Mesenteric fat pad (tissue), 1 donor: ENCODE results near the gene EMC9. TPM values are rescaled to one million over a fixed set of nuclear protein-coding genes. Genes with fewer than 3 reads are reported as not detected.

Experiments
- DNase-seq: peaks from one replicate; pipeline ENCODE4 v3.0.0-alpha.2; 2020; ENCODE audit warnings: low spot score
- total RNA-seq: library from RNA; stranded (reverse); fragmentation: NEBNext Ultra II Directional; extraction: Animal tissue kit (Norgen Biotek cat#: 25700); gene quantifications from one replicate; pipeline ENCODE4 v1.2.1, GENCODE V29; 2021
- donor health status: DM: yes; HTN: yes; CAD: no.

Gene EMC9
- total RNA-seq, 1 donor from 2014 or later = 15.5 TPM

- DNase-seq = no peak
Observed at GRCh38 chr14:24177041-24177825, 35.8 kb upstream of the EMC9 start.

GRCh38 chr14:24176599-24176998 lies 35.2 kb upstream of the EMC9 start:
- DNase-seq = no peak

- no peak for DNase-seq
Observed at GRCh38 chr14:24172871-24173281, 31.5 kb upstream of the EMC9 start.

DNA sequence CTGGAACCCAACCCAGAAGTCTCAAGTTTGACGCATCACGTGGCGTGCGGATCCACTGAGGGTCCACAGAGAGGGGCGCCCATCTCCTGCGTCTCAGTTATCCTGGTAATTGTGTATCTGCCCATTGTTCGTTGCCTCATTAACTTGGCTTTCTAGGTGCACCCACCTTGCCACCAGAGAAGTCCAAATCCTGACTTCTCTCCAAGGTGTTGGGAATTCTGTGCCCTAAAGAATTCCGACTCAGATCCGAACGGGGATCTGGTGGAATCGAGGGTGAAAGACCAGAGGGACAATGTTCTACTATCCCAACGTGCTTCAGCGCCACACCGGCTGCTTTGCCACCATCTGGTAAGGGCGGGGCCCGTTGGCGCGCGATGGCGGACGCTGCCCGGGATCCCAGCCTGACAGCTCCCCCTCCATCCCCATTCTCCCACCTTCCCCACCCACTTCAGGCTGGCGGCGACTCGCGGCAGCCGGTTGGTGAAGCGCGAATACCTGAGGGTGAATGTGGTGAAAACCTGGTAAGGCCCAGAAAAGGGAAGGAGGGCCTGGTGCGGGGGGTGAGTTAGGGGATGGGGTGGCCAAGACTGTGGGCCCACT lies 31.0 kb upstream of the EMC9 start:
- DNase-seq = no peak

DNA sequence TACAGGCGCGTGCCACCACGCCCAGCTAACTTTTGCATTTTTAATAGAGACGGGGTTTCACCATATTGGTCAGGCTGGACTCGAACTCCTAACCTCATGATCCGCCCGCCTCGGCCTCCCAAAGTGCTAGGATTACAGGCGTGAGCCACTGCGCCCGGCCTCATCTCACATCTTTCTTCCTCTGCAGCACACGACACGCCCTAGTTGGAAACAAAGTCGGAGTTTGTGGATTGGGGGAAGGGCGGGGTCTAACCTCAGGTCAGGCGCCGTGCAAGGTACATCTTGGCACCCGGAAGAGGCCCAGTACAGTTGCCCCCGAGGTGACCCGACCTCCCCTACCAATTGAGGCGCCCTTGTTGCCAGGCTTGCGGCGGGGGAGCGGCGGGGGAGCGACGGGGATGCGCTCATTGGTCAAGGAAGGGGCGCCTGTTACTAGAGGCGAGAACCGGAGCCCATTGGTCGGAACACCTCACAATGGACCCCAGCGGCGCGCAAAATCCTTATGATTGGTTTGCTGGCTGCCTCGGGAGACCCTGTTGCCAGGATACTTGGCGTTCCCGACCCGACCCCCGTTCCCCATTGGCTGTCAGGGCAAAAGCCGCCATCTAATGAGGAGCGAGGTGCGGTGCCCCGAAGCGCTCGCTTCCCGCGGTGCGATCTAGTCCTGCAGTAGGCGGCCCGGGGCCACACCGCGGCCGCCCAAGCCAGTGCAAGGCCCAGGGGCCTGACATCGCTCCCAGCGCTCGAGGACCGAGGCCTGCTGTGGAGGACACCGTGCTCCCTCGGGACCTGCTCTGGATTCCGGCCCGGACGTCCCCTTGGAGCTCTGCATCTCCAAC lies 30.2 kb upstream of the EMC9 start, which contains the start of gene REC8:
TSS of gene REC8 (plus strand) at position 659 of the 839 bp plus-strand sequence. CDS start 473 bp downstream, outside the sequence.
- DNase-seq = no peak

GRCh38 chr14:24167469-24168114 lies 26.2 kb upstream of the EMC9 start:
- no peak for DNase-seq

GRCh38 chr14:24165785-24166184 lies 24.4 kb upstream of the EMC9 start:
- no peak for DNase-seq

DNA sequence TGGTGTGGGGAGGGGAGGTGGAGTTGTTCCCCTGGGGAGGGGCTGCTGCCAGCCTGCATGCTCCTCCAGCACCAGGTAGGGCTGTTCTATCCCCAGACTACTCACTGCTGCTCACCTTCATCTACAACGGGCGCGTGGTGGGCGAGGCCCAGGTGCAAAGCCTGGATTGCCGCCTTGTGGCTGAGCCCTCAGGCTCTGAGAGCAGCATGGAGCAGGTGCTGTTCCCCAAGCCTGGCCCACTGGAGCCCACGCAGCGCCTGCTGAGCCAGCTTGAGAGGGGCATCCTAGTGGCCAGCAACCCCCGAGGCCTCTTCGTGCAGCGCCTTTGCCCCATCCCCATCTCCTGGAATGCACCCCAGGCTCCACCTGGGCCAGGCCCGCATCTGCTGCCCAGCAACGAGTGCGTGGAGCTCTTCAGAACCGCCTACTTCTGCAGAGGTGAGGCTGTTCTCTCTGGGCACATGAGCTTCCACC lies 23.2 kb upstream of the EMC9 start:
- DNase-seq = no peak

DNA sequence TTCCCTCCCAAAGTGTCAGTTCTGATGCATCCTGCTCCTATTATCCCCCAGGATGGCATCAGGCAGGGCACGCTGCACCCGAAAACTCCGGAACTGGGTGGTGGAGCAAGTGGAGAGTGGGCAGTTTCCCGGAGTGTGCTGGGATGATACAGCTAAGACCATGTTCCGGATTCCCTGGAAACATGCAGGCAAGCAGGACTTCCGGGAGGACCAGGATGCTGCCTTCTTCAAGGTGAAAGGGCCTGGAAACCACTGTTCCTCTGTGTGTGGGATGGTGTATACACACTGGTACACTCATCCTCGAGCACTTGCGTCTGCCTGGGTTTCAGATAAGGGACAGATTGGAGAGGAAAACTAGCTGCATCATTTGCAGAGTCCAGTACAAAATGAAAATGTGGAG lies 20.7 kb upstream of the EMC9 start:
- no peak for DNase-seq

DNA sequence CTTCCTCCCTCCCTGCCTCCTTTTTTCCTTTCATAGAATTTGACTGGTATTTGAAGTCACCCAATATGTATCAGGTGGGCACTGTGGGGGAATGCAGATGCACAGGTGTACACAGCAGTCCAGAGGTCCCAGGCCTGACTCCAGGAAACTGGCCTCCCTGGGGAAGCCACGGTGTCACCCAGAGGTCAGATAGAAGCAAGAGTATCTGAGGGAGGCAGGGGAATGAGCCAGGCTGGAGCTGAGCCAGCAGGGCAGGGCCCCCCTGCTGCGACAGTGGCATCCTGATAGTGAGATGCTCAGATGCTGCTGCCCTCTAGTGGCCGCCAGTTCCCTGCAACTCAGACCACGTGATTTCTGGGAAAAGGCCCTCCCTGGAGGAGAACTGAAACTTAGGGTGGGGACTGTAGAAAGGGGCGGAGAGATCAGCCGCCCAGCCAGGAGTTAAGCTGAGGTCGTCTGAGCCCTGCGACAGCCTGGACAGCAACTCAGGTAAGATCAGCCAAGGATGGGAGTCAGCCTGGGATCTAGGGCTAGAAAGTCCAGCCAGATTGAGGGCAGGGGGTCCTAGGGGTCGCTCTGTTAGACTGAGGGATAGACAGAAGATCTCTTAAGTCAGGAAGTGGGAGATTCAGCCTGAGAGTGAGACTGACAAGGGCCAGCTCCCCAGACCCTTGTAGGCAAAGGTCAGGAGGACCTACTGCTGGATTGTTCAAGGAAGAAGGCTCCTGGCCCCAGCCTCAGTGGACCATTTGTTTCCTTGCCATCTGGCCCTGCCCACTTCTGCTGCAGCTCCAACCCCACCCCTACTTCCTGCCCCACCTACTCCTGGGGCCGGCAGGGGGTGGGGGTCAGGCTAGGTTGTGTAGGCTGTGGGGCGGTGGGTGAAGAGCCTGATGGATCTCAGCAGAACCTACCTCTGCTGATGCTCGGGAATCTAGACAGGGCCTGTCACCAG lies 19.7 kb upstream of the EMC9 start, which contains the start of gene IRF9:
TSS of gene IRF9 (plus strand) at position 416 of the 955 bp plus-strand sequence. CDS start 880 bp downstream, outside the sequence.
- peak; percentile 98 for DNase-seq

- no peak for DNase-seq
Observed at GRCh38 chr14:24160499-24160849, 19.1 kb upstream of the EMC9 start.

GRCh38 chr14:24159777-24160498 lies 18.5 kb upstream of the EMC9 start:
- no peak for DNase-seq

- DNase-seq = no peak
Observed at GRCh38 chr14:24157331-24157730, 15.9 kb upstream of the EMC9 start.

DNA sequence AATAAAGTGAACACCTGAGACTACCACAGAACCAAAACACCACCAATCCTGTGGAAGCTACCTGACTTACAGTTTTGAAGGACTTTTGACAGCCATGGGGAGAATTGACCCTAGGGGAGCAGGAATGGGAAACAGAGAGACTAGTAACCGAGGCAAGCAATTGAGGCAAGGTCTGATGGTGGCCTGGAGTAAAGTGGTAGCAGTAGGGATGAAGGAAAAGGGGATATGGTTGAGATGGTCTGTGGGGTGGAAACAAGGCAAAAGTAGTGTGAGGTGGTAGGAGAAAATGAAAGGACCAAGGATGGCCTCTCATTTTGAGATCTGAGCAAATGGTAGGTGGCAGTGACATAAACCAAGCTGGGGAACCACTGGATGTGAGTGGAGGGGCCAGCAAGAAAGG lies 15.4 kb upstream of the EMC9 start:
- no peak for DNase-seq

- no peak for DNase-seq
Observed at GRCh38 chr14:24155100-24155499, 13.7 kb upstream of the EMC9 start.

- DNase-seq = no peak
Observed at GRCh38 chr14:24151404-24152080, 10.2 kb upstream of the EMC9 start.

GRCh38 chr14:24150993-24151392 lies 9.6 kb upstream of the EMC9 start:
- no peak for DNase-seq

DNA sequence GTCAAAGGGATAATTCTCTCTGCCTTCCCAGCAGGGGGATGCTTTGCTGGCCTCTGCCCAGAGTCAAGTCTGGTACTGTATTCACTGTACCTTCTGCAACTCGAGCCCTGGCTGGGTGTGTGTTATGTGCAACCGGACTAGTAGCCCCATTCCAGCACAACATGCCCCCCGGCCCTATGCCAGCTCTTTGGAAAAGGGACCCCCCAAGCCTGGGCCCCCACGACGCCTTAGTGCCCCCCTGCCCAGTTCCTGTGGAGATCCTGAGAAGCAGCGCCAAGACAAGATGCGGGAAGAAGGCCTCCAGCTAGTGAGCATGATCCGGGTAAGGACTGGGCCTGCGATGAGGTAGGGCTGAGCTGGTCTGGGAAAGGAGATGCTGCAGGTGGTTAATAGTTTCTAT lies 9.2 kb upstream of the EMC9 start:
- DNase-seq = no peak

DNA sequence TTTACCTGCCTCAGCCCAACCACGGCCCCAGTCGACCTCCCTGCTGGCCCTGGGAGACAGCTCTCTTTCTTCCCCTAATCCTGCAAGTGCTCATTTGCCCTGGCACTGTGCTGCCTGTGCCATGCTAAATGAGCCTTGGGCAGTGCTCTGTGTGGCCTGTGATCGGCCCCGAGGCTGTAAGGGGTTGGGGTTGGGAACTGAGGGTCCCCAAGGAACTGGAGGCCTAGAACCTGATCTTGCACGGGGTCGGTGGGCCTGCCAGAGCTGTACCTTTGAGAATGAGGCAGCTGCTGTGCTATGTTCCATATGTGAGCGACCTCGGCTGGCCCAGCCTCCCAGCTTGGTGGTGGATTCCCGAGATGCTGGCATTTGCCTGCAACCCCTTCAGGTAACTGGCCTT lies 8.7 kb upstream of the EMC9 start:
- DNase-seq = no peak
